Fibroblast of lung (primary cell): Measurements from ENCODE around the gene MYRIP. TPM values are rescaled to one million over a fixed set of nuclear protein-coding genes. Genes with fewer than 3 reads are reported as not detected.

Experiments
- DNase-seq, 2 donors: peaks; one replicate each; pipeline versions ENCODE4 v3.0.0 to v3.0.0-alpha.2; 2010; ENCODE audit warnings: low read depth in 2 of 2
- H2AFZ ChIP-seq: 2 replicates; pipeline ENCODE4 v1.5.1; 2012; ENCODE audit warnings: low read length, control low read depth, inconsistent platforms
- H3K27ac ChIP-seq: 2 replicates; pipeline ENCODE4 v1.5.1; 2011; ENCODE audit warnings: low read length, control low read depth; ENCODE audit not compliant: insufficient read depth
- H3K27me3 ChIP-seq: 2 replicates; pipeline ENCODE4 v1.5.1; 2011; ENCODE audit warnings: mild to moderate bottlenecking, low read length; ENCODE audit not compliant: control insufficient read depth, insufficient read depth
- H3K36me3 ChIP-seq: 2 replicates; pipeline ENCODE4 v1.5.1; 2011; ENCODE audit warnings: low read length; ENCODE audit not compliant: control insufficient read depth, insufficient read depth
- H3K4me1 ChIP-seq: 2 replicates; pipeline ENCODE4 v1.5.1; 2011; ENCODE audit warnings: low read length; ENCODE audit not compliant: control insufficient read depth, insufficient read depth; ENCODE audit errors: extremely low read depth
- H3K4me2 ChIP-seq: 2 replicates; pipeline ENCODE4 v1.5.1; 2011; ENCODE audit warnings: low read length, control low read depth; ENCODE audit not compliant: insufficient read depth; ENCODE audit errors: extremely low read depth
- H3K4me3 ChIP-seq, 4 experiments: fragments of 200-600 bp in 1 of 4; sonication (generic) in 1 of 4; replicated peaks in 1 of 4; 2 replicates each; pipeline ENCODE4 v1.5.1; 2011 to 2016; ENCODE audit warnings: low read length in 4 of 4, low read depth in 3 of 4, mild to moderate bottlenecking in 3 of 4, control low read depth in 2 of 4, inconsistent platforms in 1 of 4, mixed read lengths in 1 of 4; ENCODE audit not compliant: insufficient read depth in 1 of 4; ENCODE audit errors: control extremely low read depth in 1 of 4
- H3K79me2 ChIP-seq: 2 replicates; pipeline ENCODE4 v1.5.1; 2012; ENCODE audit warnings: mild to moderate bottlenecking, low read length, inconsistent platforms; ENCODE audit not compliant: control insufficient read depth, insufficient read depth
- H3K9ac ChIP-seq: 2 replicates; pipeline ENCODE4 v1.5.1; 2011; ENCODE audit warnings: mild to moderate bottlenecking, low read length, control low read depth; ENCODE audit not compliant: insufficient read depth
- H3K9me3 ChIP-seq: 2 replicates; pipeline ENCODE4 v1.5.1; 2012; ENCODE audit warnings: low read depth, low read length; ENCODE audit not compliant: control insufficient read depth, insufficient read depth
- H4K20me1 ChIP-seq: 2 replicates; pipeline ENCODE4 v1.5.1; 2011; ENCODE audit warnings: low read length; ENCODE audit not compliant: control insufficient read depth, insufficient read depth; ENCODE audit errors: extremely low read depth
- EZH2 ChIP-seq: IDR thresholded peaks from 2 replicates; pipeline ENCODE4 v1.5.1; 2012; ENCODE audit warnings: low read length, control low read depth, mild to moderate bottlenecking; ENCODE audit errors: missing control alignments
- polyA plus RNA-seq, 2 donors: library from polyadenylated mRNA; depleted of rRNA in 1 of 2; stranded (reverse) in 1 of 2; unstranded in 1 of 2; fragments of >200 nt; gene quantifications; 2 replicates each; pipeline ENCODE4 v1.2.1, GENCODE V29; 2011 to 2012; ENCODE audit warnings: missing spikeins in 1 of 2
- total RNA-seq: library from RNA; depleted of rRNA; stranded (reverse); fragments of >200 nt; gene quantifications from 2 replicates; pipeline ENCODE4 v1.2.1, GENCODE V29; 2014
- TF ChIP-seq, protein P1 (sequence below), 2 donors: IDR thresholded peaks in 1 of 2; conservative IDR thresholded peaks in 1 of 2; 1 replicate in 1 of 2; 2 replicates in 1 of 2; pipeline ENCODE4 v1.5.1; 2011 to 2012; ENCODE audit warnings: low read length in 2 of 2, control low read depth in 1 of 2, inconsistent platforms in 1 of 2, low read depth in 1 of 2, mild to moderate bottlenecking in 1 of 2

MYRIP gene
- total and polyA plus RNA-seq, 2 donors (not counting 1 experiment from before 2014, with no cell fraction given), result 0.02 TPM; not detected in 1

DNA sequence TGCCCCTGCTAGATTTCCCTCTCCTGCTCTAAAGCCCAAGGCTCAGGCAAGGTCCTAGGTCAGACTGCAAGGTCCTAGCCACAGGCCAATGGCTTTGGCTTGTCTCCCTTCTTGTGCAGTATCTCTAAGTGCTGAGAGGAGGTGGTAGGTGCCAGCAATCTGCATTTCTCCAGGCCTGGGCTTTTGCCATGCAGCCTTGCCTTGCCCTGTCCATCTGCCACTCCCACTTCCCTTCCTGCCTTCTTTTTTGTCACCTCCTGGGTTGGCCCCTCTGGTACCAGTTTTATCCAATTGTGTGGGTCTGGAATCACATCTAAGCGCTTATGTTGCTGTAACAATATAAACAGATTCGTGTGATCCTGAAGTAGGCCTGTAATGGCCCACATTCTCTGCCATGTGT lies 109.9 kb downstream of the MYRIP start:
- no peaks in the 10 kb centered on the region for H4K20me1 ChIP-seq
- no peak overlapping the region for H2AFZ ChIP-seq
- H3K79me2 ChIP-seq, result no peaks in the 10 kb centered on the region
- H3K4me2 ChIP-seq, result no peak overlapping the region
- no peak overlapping the region for H3K27ac ChIP-seq
- H3K36me3 ChIP-seq, result no peaks in the 10 kb centered on the region
- no peaks in the 10 kb centered on the region for H3K27me3 ChIP-seq
- H3K4me3 ChIP-seq, result no peak overlapping the region
- DNase-seq, result no peak
- TF ChIP-seq, protein P1, sequence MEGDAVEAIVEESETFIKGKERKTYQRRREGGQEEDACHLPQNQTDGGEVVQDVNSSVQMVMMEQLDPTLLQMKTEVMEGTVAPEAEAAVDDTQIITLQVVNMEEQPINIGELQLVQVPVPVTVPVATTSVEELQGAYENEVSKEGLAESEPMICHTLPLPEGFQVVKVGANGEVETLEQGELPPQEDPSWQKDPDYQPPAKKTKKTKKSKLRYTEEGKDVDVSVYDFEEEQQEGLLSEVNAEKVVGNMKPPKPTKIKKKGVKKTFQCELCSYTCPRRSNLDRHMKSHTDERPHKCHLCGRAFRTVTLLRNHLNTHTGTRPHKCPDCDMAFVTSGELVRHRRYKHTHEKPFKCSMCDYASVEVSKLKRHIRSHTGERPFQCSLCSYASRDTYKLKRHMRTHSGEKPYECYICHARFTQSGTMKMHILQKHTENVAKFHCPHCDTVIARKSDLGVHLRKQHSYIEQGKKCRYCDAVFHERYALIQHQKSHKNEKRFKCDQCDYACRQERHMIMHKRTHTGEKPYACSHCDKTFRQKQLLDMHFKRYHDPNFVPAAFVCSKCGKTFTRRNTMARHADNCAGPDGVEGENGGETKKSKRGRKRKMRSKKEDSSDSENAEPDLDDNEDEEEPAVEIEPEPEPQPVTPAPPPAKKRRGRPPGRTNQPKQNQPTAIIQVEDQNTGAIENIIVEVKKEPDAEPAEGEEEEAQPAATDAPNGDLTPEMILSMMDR (conservative IDR thresholded peaks at IDR 0.05 in 1 of 2, IDR thresholded peaks at IDR 0.05 in 1 of 2; ENCODE audit: low read depth in 1 of 2, low read length in 2 of 2), result no peak
- TF ChIP-seq EZH2, result no peak
- H3K9ac ChIP-seq, result no peak overlapping the region
- no peaks in the 10 kb centered on the region for H3K9me3 ChIP-seq
- no peaks in the 10 kb centered on the region for H3K4me1 ChIP-seq

DNA sequence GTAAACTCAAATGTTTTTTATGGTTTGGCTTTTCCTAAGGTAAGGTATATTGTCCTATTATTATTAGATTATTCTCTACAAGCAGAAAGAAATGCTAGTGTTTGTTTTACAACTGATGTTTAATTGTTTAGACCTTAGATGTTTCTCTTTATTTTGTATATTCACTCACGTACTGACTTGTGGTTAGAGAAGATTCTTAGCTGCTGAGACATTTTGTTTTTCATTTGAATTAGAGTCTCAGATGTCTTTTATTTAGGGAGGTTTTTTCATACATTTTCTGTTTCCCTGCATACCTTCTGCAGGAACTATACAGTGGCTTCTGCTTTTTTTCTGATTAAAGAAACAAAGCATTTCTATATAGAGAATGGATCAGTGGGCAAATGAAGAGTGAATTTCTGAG lies 110.9 kb downstream of the MYRIP start:
- no peaks in the 10 kb centered on the region for H3K27me3 ChIP-seq
- no peaks in the 10 kb centered on the region for H3K36me3 ChIP-seq
- H4K20me1 ChIP-seq, result no peaks in the 10 kb centered on the region
- H3K79me2 ChIP-seq, result no peaks in the 10 kb centered on the region
- no peak overlapping the region for H3K4me3 ChIP-seq
- no peaks in the 10 kb centered on the region for H3K4me1 ChIP-seq
- H2AFZ ChIP-seq, result no peak overlapping the region
- H3K9me3 ChIP-seq, result no peaks in the 10 kb centered on the region
- H3K4me2 ChIP-seq, result no peak overlapping the region
- no peak overlapping the region for H3K27ac ChIP-seq
- H3K9ac ChIP-seq, result no peak overlapping the region
- no peak for DNase-seq
- TF ChIP-seq, protein P1 (conservative IDR thresholded peaks at IDR 0.05 in 1 of 2, IDR thresholded peaks at IDR 0.05 in 1 of 2; ENCODE audit: low read depth in 1 of 2, low read length in 2 of 2), result no peak
- TF ChIP-seq EZH2, result no peak

DNA sequence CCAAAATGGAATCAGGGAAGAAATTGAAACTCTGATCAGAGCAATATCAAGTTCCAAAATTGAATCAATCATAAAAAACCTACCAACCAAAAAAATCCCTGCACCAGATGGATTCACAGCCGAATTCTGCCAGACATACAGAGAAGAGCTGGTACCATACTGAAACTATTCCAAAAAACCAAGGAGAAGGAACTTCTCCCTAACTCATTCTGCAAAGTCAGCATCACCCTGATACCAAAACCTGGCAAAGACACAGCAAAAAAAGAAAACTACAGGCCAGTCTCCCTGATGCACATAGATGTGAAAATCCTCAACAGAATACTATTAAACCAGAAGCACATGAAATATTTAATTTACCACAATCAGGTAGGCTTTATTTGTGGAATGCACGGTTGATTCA lies 118.1 kb downstream of the MYRIP start:
- Histone ChIP-seq H3K9me3 (no peaks in the 10 kb centered on the region), H2AFZ (no peak overlapping the region), H3K9ac (no peak overlapping the region), H3K4me3 (no peak overlapping the region), H3K4me2 (no peak overlapping the region), H3K4me1 (no peaks in the 10 kb centered on the region), H3K36me3 (no peaks in the 10 kb centered on the region), H3K79me2 (no peaks in the 10 kb centered on the region), H4K20me1 (no peaks in the 10 kb centered on the region), H3K27ac (no peak overlapping the region), H3K27me3 (no peaks in the 10 kb centered on the region)
- DNase-seq, result no peak
- no peak for TF ChIP-seq EZH2
- TF ChIP-seq, protein P1 (conservative IDR thresholded peaks at IDR 0.05 in 1 of 2, IDR thresholded peaks at IDR 0.05 in 1 of 2; ENCODE audit: low read depth in 1 of 2, low read length in 2 of 2), result no peak
